CD4-positive, alpha-beta T cell treated with Interleukin-15 for 1 hour (primary cell): Measurements from ENCODE around the gene DNAJC13.
"Not testable (repeated sequence)": the region's sequence is repeated elsewhere in the genome, so short reads cannot be mapped to it uniquely, and the experiment has no call there.

Source experiments
- DNase-seq: peaks from one replicate; pipeline ENCODE4 v3.0.0-alpha.2; 2020

The DNAJC13 gene

GRCh38 chr3:132550579-132551305 lies 133.4 kb downstream of the DNAJC13 start:
- no peak for DNase-seq

- DNase-seq = no peak
Observed at GRCh38 chr3:132553826-132554225, 136.5 kb downstream of the DNAJC13 start.

- DNase-seq = no peak
Observed at GRCh38 chr3:132554437-132554836, 137.1 kb downstream of the DNAJC13 start.

GRCh38 chr3:132555306-132556035 lies 138.2 kb downstream of the DNAJC13 start:
- no peak for DNase-seq

GRCh38 chr3:132556036-132556386 lies 138.7 kb downstream of the DNAJC13 start:
- not testable (repeated sequence) for DNase-seq

- DNase-seq = no peak
Observed at GRCh38 chr3:132556508-132557159, 139.3 kb downstream of the DNAJC13 start.

- no peak for DNase-seq
Observed at GRCh38 chr3:132561003-132561402, 143.7 kb downstream of the DNAJC13 start.

- no peak for DNase-seq
Observed at GRCh38 chr3:132563420-132564069, 146.2 kb downstream of the DNAJC13 start.

GRCh38 chr3:132564070-132564465 lies 146.8 kb downstream of the DNAJC13 start:
- no peak for DNase-seq

- no peak for DNase-seq
Observed at GRCh38 chr3:132568422-132568821, 151.1 kb downstream of the DNAJC13 start.

GRCh38 chr3:132569153-132569552 lies 151.9 kb downstream of the DNAJC13 start:
- no peak for DNase-seq

GRCh38 chr3:132569580-132569979 lies 152.3 kb downstream of the DNAJC13 start:
- no peak for DNase-seq

GRCh38 chr3:132570016-132570415 lies 152.7 kb downstream of the DNAJC13 start:
- no peak for DNase-seq

- no peak for DNase-seq
Observed at GRCh38 chr3:132573797-132574211, 156.5 kb downstream of the DNAJC13 start.

GRCh38 chr3:132587401-132587800 lies 170.1 kb downstream of the DNAJC13 start:
- no peak for DNase-seq
